Ishikawa (cell line): ENCODE data around the gene NADK.

ENCODE experiments used
- NFIC ChIP-seq: IDR thresholded peaks from 2 replicates; pipeline ENCODE4 v1.6.1; 2012
- RAD21 ChIP-seq: IDR thresholded peaks from 2 replicates; pipeline ENCODE4 v1.6.1; 2012; ENCODE audit warnings: low read depth
- TCF12 ChIP-seq: IDR thresholded peaks from 2 replicates; pipeline ENCODE4 v1.6.1; 2012; ENCODE audit warnings: low read depth
- TEAD4 ChIP-seq: IDR thresholded peaks from 2 replicates; pipeline ENCODE4 v1.6.1; 2012
- TF ChIP-seq, protein P1 (sequence below): IDR thresholded peaks from 2 replicates; pipeline ENCODE4 v1.6.1; 2012
- TF ChIP-seq, protein P2 (sequence below): IDR thresholded peaks from 2 replicates; pipeline ENCODE4 v1.6.1; 2012; ENCODE audit warnings: low read depth, mild to moderate bottlenecking
- TF ChIP-seq, protein P3 (sequence below): IDR thresholded peaks from 2 replicates; pipeline ENCODE4 v1.6.1; 2012

- TF ChIP-seq, protein P1, sequence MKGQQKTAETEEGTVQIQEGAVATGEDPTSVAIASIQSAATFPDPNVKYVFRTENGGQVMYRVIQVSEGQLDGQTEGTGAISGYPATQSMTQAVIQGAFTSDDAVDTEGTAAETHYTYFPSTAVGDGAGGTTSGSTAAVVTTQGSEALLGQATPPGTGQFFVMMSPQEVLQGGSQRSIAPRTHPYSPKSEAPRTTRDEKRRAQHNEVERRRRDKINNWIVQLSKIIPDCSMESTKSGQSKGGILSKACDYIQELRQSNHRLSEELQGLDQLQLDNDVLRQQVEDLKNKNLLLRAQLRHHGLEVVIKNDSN: no peak
- TF ChIP-seq, protein P2, sequence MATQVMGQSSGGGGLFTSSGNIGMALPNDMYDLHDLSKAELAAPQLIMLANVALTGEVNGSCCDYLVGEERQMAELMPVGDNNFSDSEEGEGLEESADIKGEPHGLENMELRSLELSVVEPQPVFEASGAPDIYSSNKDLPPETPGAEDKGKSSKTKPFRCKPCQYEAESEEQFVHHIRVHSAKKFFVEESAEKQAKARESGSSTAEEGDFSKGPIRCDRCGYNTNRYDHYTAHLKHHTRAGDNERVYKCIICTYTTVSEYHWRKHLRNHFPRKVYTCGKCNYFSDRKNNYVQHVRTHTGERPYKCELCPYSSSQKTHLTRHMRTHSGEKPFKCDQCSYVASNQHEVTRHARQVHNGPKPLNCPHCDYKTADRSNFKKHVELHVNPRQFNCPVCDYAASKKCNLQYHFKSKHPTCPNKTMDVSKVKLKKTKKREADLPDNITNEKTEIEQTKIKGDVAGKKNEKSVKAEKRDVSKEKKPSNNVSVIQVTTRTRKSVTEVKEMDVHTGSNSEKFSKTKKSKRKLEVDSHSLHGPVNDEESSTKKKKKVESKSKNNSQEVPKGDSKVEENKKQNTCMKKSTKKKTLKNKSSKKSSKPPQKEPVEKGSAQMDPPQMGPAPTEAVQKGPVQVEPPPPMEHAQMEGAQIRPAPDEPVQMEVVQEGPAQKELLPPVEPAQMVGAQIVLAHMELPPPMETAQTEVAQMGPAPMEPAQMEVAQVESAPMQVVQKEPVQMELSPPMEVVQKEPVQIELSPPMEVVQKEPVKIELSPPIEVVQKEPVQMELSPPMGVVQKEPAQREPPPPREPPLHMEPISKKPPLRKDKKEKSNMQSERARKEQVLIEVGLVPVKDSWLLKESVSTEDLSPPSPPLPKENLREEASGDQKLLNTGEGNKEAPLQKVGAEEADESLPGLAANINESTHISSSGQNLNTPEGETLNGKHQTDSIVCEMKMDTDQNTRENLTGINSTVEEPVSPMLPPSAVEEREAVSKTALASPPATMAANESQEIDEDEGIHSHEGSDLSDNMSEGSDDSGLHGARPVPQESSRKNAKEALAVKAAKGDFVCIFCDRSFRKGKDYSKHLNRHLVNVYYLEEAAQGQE: no peak
- TF ChIP-seq NFIC (no peak), RAD21 (no peak), TEAD4 (no peak), TCF12 (no peak)
- TF ChIP-seq, protein P3, sequence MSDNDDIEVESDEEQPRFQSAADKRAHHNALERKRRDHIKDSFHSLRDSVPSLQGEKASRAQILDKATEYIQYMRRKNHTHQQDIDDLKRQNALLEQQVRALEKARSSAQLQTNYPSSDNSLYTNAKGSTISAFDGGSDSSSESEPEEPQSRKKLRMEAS: no peak
These were observed 41.5 kb upstream of the NADK start for GRCh38 chr1:1819762-1820161.
